Neural cell (in vitro differentiated cells): ENCODE data around the gene NOL3. TPM values are rescaled to one million over a fixed set of nuclear protein-coding genes. Genes with fewer than 3 reads are reported as not detected.

Experiments
- H2AFZ ChIP-seq: fragments of 200-600, 300-800 bp; sonication (generic), shearing (Covaris generic); 2 replicates; pipeline ENCODE4 v1.6.0; 2014; ENCODE audit warnings: low read depth, mild to moderate bottlenecking, antibody characterized with exemption, low read length, moderate library complexity
- H3F3A ChIP-seq: fragments of 200-600 bp; shearing (Covaris generic); 2 replicates; pipeline ENCODE4 v1.6.1; 2016; ENCODE audit warnings: mild to moderate bottlenecking, moderate library complexity, mixed read lengths, antibody characterized with exemption, low read length; ENCODE audit not compliant: insufficient read depth, poor library complexity, severe bottlenecking
- H3K27ac ChIP-seq: fragments of 200-600, 300-800 bp; sonication (generic), shearing (Covaris generic); 2 replicates; pipeline ENCODE4 v1.5.1; 2014; ENCODE audit warnings: mild to moderate bottlenecking, low read length, moderate library complexity
- H3K27me3 ChIP-seq: fragments of 300-800, 200-600 bp; sonication (generic), shearing (Covaris generic); 2 replicates; pipeline ENCODE4 v1.6.0; 2014; ENCODE audit warnings: mild to moderate bottlenecking, low read depth, low read length, moderate library complexity; ENCODE audit not compliant: insufficient read depth
- H3K36me3 ChIP-seq: fragments of 300-800, 200-600 bp; sonication (generic), shearing (Covaris generic); 2 replicates; pipeline ENCODE4 v1.5.1; 2014; ENCODE audit warnings: mild to moderate bottlenecking, antibody characterized with exemption, low read length, moderate library complexity; ENCODE audit not compliant: insufficient read depth
- H3K4me2 ChIP-seq: fragments of 300-800, 200-600 bp; sonication (generic), shearing (Covaris generic); 2 replicates; pipeline ENCODE4 v1.6.0; 2014; ENCODE audit warnings: mild to moderate bottlenecking, low read length
- H3K4me3 ChIP-seq: fragments of 300-800, 200-600 bp; sonication (generic), shearing (Covaris generic); 2 replicates; pipeline ENCODE4 v1.5.1; 2014; ENCODE audit warnings: mild to moderate bottlenecking, low read length, moderate library complexity
- H3K79me2 ChIP-seq: fragments of 200-600 bp; shearing (Covaris generic); replicated peaks from 2 replicates; pipeline ENCODE4 v1.6.0; 2014; ENCODE audit warnings: mild to moderate bottlenecking, low read length, moderate library complexity; ENCODE audit not compliant: insufficient read depth
- H3K9ac ChIP-seq: fragments of 300-800, 200-600 bp; sonication (generic), shearing (Covaris generic); 2 replicates; pipeline ENCODE4 v1.6.1; 2016; ENCODE audit warnings: mild to moderate bottlenecking, low read length, mixed read lengths
- H3K9me2 ChIP-seq: fragments of 200-600 bp; shearing (Covaris generic); 2 replicates; pipeline ENCODE4 v1.6.1; 2016; ENCODE audit warnings: mild to moderate bottlenecking, low read length, mixed read lengths; ENCODE audit not compliant: insufficient read depth
- H3K9me3 ChIP-seq: fragments of 200-600, 300-800 bp; sonication (generic), shearing (Covaris generic); 2 replicates; pipeline ENCODE4 v1.6.1; 2016; ENCODE audit warnings: mild to moderate bottlenecking, mixed run types, low read length, moderate library complexity, mixed read lengths
- H4K20me1 ChIP-seq: fragments of 200-600 bp; shearing (Covaris generic); 2 replicates; pipeline ENCODE4 v1.6.1; 2016; ENCODE audit warnings: mild to moderate bottlenecking, mixed run types; ENCODE audit not compliant: insufficient read depth
- EP300 ChIP-seq: fragments of 450-650 bp; conservative IDR thresholded peaks from 2 replicates; pipeline ENCODE4 v1.6.1; 2014; ENCODE audit warnings: antibody characterized with exemption, mild to moderate bottlenecking, moderate library complexity; ENCODE audit not compliant: poor library complexity, severe bottlenecking
- EZH2 ChIP-seq: fragments of 200-600, 300-800 bp; shearing (Covaris generic), sonication (generic); IDR thresholded peaks from 2 replicates; pipeline ENCODE4 v1.6.1; 2014; ENCODE audit warnings: antibody characterized with exemption, low read length, borderline replicate concordance, mild to moderate bottlenecking; ENCODE audit not compliant: insufficient read depth, poor library complexity, severe bottlenecking
- MXI1 ChIP-seq: fragments of 450-650 bp; conservative IDR thresholded peaks from 2 replicates; pipeline ENCODE4 v1.6.1; 2014; ENCODE audit warnings: antibody characterized with exemption, mild to moderate bottlenecking; ENCODE audit not compliant: poor library complexity, severe bottlenecking
- POLR2AphosphoS5 ChIP-seq: IDR thresholded peaks from 2 replicates; pipeline ENCODE4 v1.6.1; 2012
- RAD21 ChIP-seq: fragments of 450-650 bp; conservative IDR thresholded peaks from 2 replicates; pipeline ENCODE4 v1.6.1; 2014; ENCODE audit warnings: antibody characterized with exemption, mild to moderate bottlenecking, moderate library complexity
- SMC3 ChIP-seq: fragments of 450-650 bp; conservative IDR thresholded peaks from 2 replicates; pipeline ENCODE4 v1.6.1; 2014; ENCODE audit warnings: antibody characterized with exemption, mild to moderate bottlenecking, moderate library complexity; ENCODE audit not compliant: poor library complexity
- TAF1 ChIP-seq: IDR thresholded peaks from 2 replicates; pipeline ENCODE4 v1.6.1; 2012; ENCODE audit warnings: low read depth
- polyA plus RNA-seq: library from polyadenylated mRNA; depleted of rRNA; stranded (reverse); fragments of >200 nt; gene quantifications from 2 replicates; pipeline ENCODE4 v1.2.3, GENCODE V29; 2014
- TF ChIP-seq, protein P1 (sequence below): fragments of 450-650 bp; IDR thresholded peaks from 2 replicates; pipeline ENCODE4 v1.5.1; 2014; ENCODE audit warnings: antibody characterized with exemption, mild to moderate bottlenecking, moderate library complexity; ENCODE audit not compliant: poor library complexity, severe bottlenecking
- TF ChIP-seq, protein P2 (sequence below): IDR thresholded peaks from 2 replicates; pipeline ENCODE4 v1.6.1; 2012; ENCODE audit warnings: borderline replicate concordance

Gene NOL3
- polyA plus RNA-seq, 1 donor from 2014 or later: 8.4 TPM

DNA sequence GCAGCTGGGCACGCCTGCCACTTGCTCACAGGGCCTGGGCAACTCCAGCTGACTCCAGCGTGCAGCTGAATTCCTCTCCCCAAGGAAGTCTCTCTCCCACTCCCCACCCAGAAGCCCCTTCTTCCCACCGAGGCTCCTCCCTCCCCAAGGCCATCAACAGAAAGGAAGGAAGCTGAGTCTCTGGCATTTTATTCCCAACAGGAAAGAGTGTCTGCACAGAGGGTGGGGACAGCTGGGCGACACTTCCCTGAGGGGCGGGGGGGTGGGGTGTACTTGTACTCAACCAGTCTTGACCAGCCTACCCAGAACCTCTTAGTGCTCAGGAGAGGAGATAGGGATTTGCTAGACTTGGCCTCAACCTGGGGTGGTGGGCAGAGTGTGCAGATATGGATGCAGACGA lies 19.7 kb downstream of the NOL3 start, which contains the start of gene EXOC3L1:
TSS of gene EXOC3L1 (minus strand) at position 96 of the 400 bp plus-strand sequence. CDS start 460 bp downstream, outside the sequence.
- H2AFZ ChIP-seq: no peak within 1 kb of the TSS
- H4K20me1 ChIP-seq: no peaks in the 10 kb centered on the region
- H3K36me3 ChIP-seq: no peaks in the 10 kb centered on the region
- H3K27ac ChIP-seq: no peak within 1 kb of the TSS
- no peak within 1 kb of the TSS for H3K9ac ChIP-seq
- H3K79me2 ChIP-seq: peaks cover 15% of the 10 kb centered on the region
- H3K4me3 ChIP-seq: no peak within 1 kb of the TSS
- no peak within 1 kb of the TSS for H3K4me2 ChIP-seq
- H3K27me3 ChIP-seq: no peaks in the 10 kb centered on the region
- TF ChIP-seq POLR2AphosphoS5: no peak
- TF ChIP-seq, protein P1, sequence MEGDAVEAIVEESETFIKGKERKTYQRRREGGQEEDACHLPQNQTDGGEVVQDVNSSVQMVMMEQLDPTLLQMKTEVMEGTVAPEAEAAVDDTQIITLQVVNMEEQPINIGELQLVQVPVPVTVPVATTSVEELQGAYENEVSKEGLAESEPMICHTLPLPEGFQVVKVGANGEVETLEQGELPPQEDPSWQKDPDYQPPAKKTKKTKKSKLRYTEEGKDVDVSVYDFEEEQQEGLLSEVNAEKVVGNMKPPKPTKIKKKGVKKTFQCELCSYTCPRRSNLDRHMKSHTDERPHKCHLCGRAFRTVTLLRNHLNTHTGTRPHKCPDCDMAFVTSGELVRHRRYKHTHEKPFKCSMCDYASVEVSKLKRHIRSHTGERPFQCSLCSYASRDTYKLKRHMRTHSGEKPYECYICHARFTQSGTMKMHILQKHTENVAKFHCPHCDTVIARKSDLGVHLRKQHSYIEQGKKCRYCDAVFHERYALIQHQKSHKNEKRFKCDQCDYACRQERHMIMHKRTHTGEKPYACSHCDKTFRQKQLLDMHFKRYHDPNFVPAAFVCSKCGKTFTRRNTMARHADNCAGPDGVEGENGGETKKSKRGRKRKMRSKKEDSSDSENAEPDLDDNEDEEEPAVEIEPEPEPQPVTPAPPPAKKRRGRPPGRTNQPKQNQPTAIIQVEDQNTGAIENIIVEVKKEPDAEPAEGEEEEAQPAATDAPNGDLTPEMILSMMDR: no peak
- no peak for TF ChIP-seq RAD21
- no peak for TF ChIP-seq SMC3
- TF ChIP-seq, protein P2, sequence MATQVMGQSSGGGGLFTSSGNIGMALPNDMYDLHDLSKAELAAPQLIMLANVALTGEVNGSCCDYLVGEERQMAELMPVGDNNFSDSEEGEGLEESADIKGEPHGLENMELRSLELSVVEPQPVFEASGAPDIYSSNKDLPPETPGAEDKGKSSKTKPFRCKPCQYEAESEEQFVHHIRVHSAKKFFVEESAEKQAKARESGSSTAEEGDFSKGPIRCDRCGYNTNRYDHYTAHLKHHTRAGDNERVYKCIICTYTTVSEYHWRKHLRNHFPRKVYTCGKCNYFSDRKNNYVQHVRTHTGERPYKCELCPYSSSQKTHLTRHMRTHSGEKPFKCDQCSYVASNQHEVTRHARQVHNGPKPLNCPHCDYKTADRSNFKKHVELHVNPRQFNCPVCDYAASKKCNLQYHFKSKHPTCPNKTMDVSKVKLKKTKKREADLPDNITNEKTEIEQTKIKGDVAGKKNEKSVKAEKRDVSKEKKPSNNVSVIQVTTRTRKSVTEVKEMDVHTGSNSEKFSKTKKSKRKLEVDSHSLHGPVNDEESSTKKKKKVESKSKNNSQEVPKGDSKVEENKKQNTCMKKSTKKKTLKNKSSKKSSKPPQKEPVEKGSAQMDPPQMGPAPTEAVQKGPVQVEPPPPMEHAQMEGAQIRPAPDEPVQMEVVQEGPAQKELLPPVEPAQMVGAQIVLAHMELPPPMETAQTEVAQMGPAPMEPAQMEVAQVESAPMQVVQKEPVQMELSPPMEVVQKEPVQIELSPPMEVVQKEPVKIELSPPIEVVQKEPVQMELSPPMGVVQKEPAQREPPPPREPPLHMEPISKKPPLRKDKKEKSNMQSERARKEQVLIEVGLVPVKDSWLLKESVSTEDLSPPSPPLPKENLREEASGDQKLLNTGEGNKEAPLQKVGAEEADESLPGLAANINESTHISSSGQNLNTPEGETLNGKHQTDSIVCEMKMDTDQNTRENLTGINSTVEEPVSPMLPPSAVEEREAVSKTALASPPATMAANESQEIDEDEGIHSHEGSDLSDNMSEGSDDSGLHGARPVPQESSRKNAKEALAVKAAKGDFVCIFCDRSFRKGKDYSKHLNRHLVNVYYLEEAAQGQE: no peak
- no peak for TF ChIP-seq EP300
- TF ChIP-seq MXI1: no peak
- TF ChIP-seq TAF1: no peak
- TF ChIP-seq EZH2: no peak
- no peaks in the 10 kb centered on the region for H3K9me3 ChIP-seq
- H3F3A ChIP-seq: no peaks in the 10 kb centered on the region
- no peaks in the 10 kb centered on the region for H3K9me2 ChIP-seq

DNA sequence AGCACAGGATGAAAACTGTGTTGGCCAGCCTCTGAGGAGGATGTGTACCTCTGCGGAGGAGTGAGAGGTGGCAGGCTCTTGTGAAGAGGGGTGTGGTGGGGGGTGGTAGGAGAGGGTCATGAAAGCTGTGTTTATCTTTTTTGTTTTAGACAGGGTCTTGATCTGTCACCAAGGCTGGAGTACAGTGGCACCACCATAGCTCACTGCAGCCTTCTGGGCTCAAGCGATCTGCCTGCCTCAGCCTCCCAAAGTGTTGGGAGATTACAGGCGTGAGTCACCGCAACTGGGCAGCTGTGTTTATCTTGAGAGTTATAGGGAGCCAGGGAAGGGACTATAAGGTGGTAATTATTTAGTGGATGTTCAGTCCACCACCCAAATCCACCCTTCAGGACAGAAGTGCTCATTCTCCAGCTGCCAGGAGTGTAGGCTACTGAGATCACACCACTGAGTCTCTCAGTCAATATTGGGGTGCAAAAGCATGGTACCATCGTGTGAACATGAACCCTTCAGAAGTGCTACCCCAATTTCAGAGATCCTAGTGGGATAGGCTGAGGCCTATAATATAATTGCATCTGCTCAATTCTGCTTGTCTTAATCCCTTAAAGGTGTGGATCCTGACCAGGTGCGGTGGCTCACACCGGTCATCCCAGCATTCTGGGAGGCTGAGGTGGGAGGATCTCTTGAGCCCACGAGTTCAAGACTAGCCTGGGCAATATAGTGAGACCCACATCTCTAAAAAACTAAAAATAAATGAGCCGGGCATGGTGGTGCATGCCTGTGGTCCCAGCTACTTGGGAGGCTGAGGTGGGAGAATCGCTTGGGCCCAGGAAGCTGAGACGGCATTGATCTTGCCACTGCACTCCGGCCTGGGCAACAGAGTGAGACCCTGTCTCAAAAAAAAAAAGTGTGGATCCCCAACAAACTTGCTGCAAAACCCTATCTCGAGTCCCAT lies 20.4 kb downstream of the NOL3 start:
- Histone ChIP-seq H2AFZ (no peak overlapping the region), H3K9me2 (no peaks in the 10 kb centered on the region), H3F3A (no peaks in the 10 kb centered on the region)

More for the DNA sequence above, 20.4 kb downstream of the NOL3 start:
- Histone ChIP-seq H4K20me1 (no peaks in the 10 kb centered on the region), H3K79me2 (peaks cover 15% of the 10 kb centered on the region), H3K27me3 (no peaks in the 10 kb centered on the region), H3K36me3 (no peaks in the 10 kb centered on the region), H3K27ac (no peak overlapping the region), H3K4me2 (no peak overlapping the region), H3K4me3 (no peak overlapping the region), H3K9me3 (no peaks in the 10 kb centered on the region), H3K9ac (no peak overlapping the region)
- TF ChIP-seq RAD21 (no peak), EP300 (no peak), TAF1 (no peak), SMC3 (no peak), MXI1 (no peak), POLR2AphosphoS5 (no peak), EZH2 (no peak)
- TF ChIP-seq, protein P2: no peak
- TF ChIP-seq, protein P1: no peak
